GM23338 (cell line): ENCODE data around the gene MED12L. TPM values are rescaled to one million over a fixed set of nuclear protein-coding genes. Genes with fewer than 3 reads are reported as not detected.

ENCODE experiments used
- ATAC-seq: fragments of 200-7000 bp; cut with Tn5 transposase; 3 replicates; pipeline ENCODE4 v1.9.1; 2020
- DNase-seq: peaks from one replicate; pipeline ENCODE4 v3.0.0-alpha.2; 2015; ENCODE audit warnings: low spot score
- H2AFZ ChIP-seq: fragments of 200-600 bp; sonication (generic); 2 replicates; pipeline ENCODE4 v1.8.0; 2016; ENCODE audit warnings: antibody characterized with exemption, mild to moderate bottlenecking, moderate library complexity
- H3F3A ChIP-seq: fragments of 200-600 bp; sonication (generic); replicated peaks from 2 replicates; pipeline ENCODE4 v1.8.0; 2017; ENCODE audit warnings: antibody characterized with exemption, mixed run types, low read depth
- H3K27ac ChIP-seq: fragments of 200-600 bp; sonication (generic); 2 replicates; pipeline ENCODE4 v1.6.1; 2016; ENCODE audit warnings: low read depth
- H3K27me3 ChIP-seq: fragments of 200-600 bp; sonication (generic); 2 replicates; pipeline ENCODE4 v1.8.0; 2016; ENCODE audit warnings: mild to moderate bottlenecking, mixed run types, moderate library complexity; ENCODE audit not compliant: insufficient read depth
- H3K36me3 ChIP-seq: fragments of 200-600 bp; sonication (generic); 2 replicates; pipeline ENCODE4 v1.8.0; 2016; ENCODE audit warnings: mild to moderate bottlenecking; ENCODE audit not compliant: insufficient read depth
- H3K4me1 ChIP-seq: fragments of 200-600 bp; sonication (generic); 2 replicates; pipeline ENCODE4 v1.8.0; 2016; ENCODE audit warnings: mild to moderate bottlenecking, moderate library complexity; ENCODE audit not compliant: insufficient read depth
- H3K4me2 ChIP-seq: fragments of 200-600 bp; sonication (generic); 2 replicates; pipeline ENCODE4 v1.7.1; 2017; ENCODE audit warnings: mixed run types
- H3K4me3 ChIP-seq: fragments of 200-600 bp; sonication (generic); 2 replicates; pipeline ENCODE4 v1.6.1; 2016; ENCODE audit warnings: mixed run types
- H3K79me2 ChIP-seq: fragments of 200-600 bp; sonication (generic); replicated peaks from 2 replicates; pipeline ENCODE4 v1.8.0; 2017; ENCODE audit warnings: mild to moderate bottlenecking; ENCODE audit not compliant: insufficient read depth
- H3K9me2 ChIP-seq: fragments of 200-600 bp; sonication (generic); 2 replicates; pipeline ENCODE4 v1.8.0; 2017; ENCODE audit not compliant: insufficient read depth
- H4K20me1 ChIP-seq: fragments of 200-600 bp; sonication (generic); replicated peaks from 2 replicates; pipeline ENCODE4 v1.8.0; 2017; ENCODE audit warnings: mild to moderate bottlenecking; ENCODE audit not compliant: insufficient read depth
- H3K27ac Mint-ChIP-seq: 2 replicates; pipeline ENCODE4 v1.8.0; 2020; ENCODE audit warnings: inconsistent platforms, mild to moderate bottlenecking, moderate library complexity, mixed read lengths
- H3K27me3 Mint-ChIP-seq: 3 replicates; pipeline ENCODE4 v1.8.0; 2022; ENCODE audit warnings: low read depth, mild to moderate bottlenecking, moderate library complexity, mixed read lengths, inconsistent platforms; ENCODE audit not compliant: insufficient read depth, poor library complexity
- H3K36me3 Mint-ChIP-seq: 3 replicates; pipeline ENCODE4 v1.8.0; 2021; ENCODE audit warnings: low read depth, mild to moderate bottlenecking, inconsistent platforms, moderate library complexity, mixed read lengths
- H3K4me1 Mint-ChIP-seq: 3 replicates; pipeline ENCODE4 v1.8.0; 2020; ENCODE audit warnings: mild to moderate bottlenecking, inconsistent platforms, mixed read lengths
- H3K4me3 Mint-ChIP-seq: 3 replicates; pipeline ENCODE4 v1.8.0; 2021; ENCODE audit warnings: moderate library complexity, mild to moderate bottlenecking, inconsistent platforms, mixed read lengths
- H3K9me3 Mint-ChIP-seq: 3 replicates; pipeline ENCODE4 v1.8.0; 2020; ENCODE audit warnings: moderate library complexity, mild to moderate bottlenecking, inconsistent platforms, mixed read lengths
- EZH2 ChIP-seq: fragments of 200-600 bp; sonication (generic); IDR thresholded peaks from one replicate; pipeline ENCODE4 v1.8.0; 2017; ENCODE audit warnings: antibody characterized with exemption, mild to moderate bottlenecking, low read depth; ENCODE audit not compliant: unreplicated experiment
- JUNB ChIP-seq: IDR thresholded peaks from one replicate; pipeline ENCODE4 v1.6.1; 2016; ENCODE audit warnings: antibody characterized with exemption; ENCODE audit not compliant: unreplicated experiment
- NANOG ChIP-seq: IDR thresholded peaks from 2 replicates; pipeline ENCODE4 v1.6.1; 2016; ENCODE audit warnings: antibody characterized with exemption, borderline replicate concordance
- POLR2AphosphoS5 ChIP-seq: IDR thresholded peaks from 2 replicates; pipeline ENCODE4 v1.6.1; 2016; ENCODE audit warnings: antibody characterized with exemption, low read depth
- STAT1 ChIP-seq: IDR thresholded peaks from one replicate; pipeline ENCODE4 v1.6.1; 2016; ENCODE audit warnings: antibody characterized with exemption; ENCODE audit not compliant: unreplicated experiment
- ZNF114 ChIP-seq: fragments of 250-450 bp; sonication (Bioruptor Pico); IDR thresholded peaks from 2 replicates; pipeline ENCODE4 v1.5.0; 2020; ENCODE audit warnings: mild to moderate bottlenecking, moderate library complexity
- polyA plus RNA-seq: library from polyadenylated mRNA; unstranded; fragments of >200 nt; fragmentation: Nextera tagmentation; extraction: Ambion mirVana; gene quantifications from 2 replicates; pipeline ENCODE4 v1.2.1, GENCODE V29; 2016
- total RNA-seq: library from RNA; depleted of rRNA; stranded (reverse); fragments of >200 nt; shearing (Covaris generic); gene quantifications from 2 replicates; pipeline ENCODE4 v1.2.3, GENCODE V29; 2014
- TF ChIP-seq, protein P1 (sequence below): IDR thresholded peaks from 2 replicates; pipeline ENCODE4 v1.6.1; 2016; ENCODE audit warnings: antibody characterized with exemption
- TF ChIP-seq, protein P2 (sequence below), 2 experiments: fragments of 200-600 bp in 1 of 2; sonication (generic) in 1 of 2; conservative IDR thresholded peaks; 2 replicates each; pipeline versions ENCODE4 v1.5.1 to v1.6.1; 2016 to 2017; ENCODE audit warnings: antibody characterized with exemption in 2 of 2, low read depth in 2 of 2, mild to moderate bottlenecking in 2 of 2, moderate library complexity in 1 of 2
- TF ChIP-seq, protein P3 (sequence below): fragments of 250-450 bp; sonication (Bioruptor Pico); IDR thresholded peaks from 2 replicates; pipeline ENCODE4 v1.5.0; 2020; ENCODE audit warnings: mild to moderate bottlenecking, moderate library complexity

The MED12L gene
- total and polyA plus RNA-seq, 2 experiments from 2014 or later = 5.7 to 25.0 TPM

DNA sequence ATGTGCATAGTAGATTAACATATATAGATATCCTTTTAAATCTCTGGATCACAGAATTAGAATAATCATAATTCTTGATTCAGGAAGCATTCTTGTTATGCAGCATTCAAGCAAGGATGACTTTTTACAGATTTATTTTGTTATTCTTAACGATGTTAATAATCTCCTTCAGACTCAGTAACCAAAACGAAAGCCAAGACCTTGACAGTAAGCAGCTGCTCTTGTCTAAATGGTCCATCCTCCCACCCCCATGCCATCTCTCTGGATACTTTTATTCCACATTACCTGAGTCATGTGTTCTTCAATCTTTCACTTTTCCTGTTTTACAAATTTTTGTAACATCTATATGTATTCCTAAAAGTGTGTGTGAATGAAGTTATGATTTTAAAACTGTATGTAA, 150.9 kb downstream of the MED12L start:
- Histone ChIP-seq H4K20me1 (no peaks in the 10 kb centered on the region), H3F3A (no peaks in the 10 kb centered on the region), H3K27me3 (no peaks in the 10 kb centered on the region), H3K9me2 (no peaks in the 10 kb centered on the region; the same call in 1 of the 2 replicates), H2AFZ (no peak overlapping the region), H3K79me2 (no peaks in the 10 kb centered on the region; the same call in 1 of the 2 replicates), H3K36me3 (peaks cover 5% of the 10 kb centered on the region; the same call in 1 of the 2 replicates), H3K4me2 (no peak overlapping the region), H3K4me1 (peaks cover 19% of the 10 kb centered on the region), H3K4me3 (no peak overlapping the region), H3K27ac (no peak overlapping the region)
- H3K4me1 Mint-ChIP-seq = peaks cover 21% of the 10 kb centered on the region
- TF ChIP-seq ZNF114 (CRISPR knock-in tag) (no peak), POLR2AphosphoS5 (no peak), NANOG (no peak), JUNB (no peak), STAT1 (no peak), EZH2 (no peak)
- TF ChIP-seq, protein P1, sequence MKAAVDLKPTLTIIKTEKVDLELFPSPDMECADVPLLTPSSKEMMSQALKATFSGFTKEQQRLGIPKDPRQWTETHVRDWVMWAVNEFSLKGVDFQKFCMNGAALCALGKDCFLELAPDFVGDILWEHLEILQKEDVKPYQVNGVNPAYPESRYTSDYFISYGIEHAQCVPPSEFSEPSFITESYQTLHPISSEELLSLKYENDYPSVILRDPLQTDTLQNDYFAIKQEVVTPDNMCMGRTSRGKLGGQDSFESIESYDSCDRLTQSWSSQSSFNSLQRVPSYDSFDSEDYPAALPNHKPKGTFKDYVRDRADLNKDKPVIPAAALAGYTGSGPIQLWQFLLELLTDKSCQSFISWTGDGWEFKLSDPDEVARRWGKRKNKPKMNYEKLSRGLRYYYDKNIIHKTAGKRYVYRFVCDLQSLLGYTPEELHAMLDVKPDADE = no peak
- TF ChIP-seq, protein P2, sequence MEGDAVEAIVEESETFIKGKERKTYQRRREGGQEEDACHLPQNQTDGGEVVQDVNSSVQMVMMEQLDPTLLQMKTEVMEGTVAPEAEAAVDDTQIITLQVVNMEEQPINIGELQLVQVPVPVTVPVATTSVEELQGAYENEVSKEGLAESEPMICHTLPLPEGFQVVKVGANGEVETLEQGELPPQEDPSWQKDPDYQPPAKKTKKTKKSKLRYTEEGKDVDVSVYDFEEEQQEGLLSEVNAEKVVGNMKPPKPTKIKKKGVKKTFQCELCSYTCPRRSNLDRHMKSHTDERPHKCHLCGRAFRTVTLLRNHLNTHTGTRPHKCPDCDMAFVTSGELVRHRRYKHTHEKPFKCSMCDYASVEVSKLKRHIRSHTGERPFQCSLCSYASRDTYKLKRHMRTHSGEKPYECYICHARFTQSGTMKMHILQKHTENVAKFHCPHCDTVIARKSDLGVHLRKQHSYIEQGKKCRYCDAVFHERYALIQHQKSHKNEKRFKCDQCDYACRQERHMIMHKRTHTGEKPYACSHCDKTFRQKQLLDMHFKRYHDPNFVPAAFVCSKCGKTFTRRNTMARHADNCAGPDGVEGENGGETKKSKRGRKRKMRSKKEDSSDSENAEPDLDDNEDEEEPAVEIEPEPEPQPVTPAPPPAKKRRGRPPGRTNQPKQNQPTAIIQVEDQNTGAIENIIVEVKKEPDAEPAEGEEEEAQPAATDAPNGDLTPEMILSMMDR (conservative IDR thresholded peaks at IDR 0.05; ENCODE audit: low read depth in 2 of 2) = no peak
- DNase-seq (no peak), ATAC-seq (no peak)
- H3K27ac Mint-ChIP-seq = no peak overlapping the region
- no peak overlapping the region for H3K4me3 Mint-ChIP-seq
- 0 out of 3 replicates have a peak, but pooled peaks cover 2% of the 10 kb centered on the region for H3K9me3 Mint-ChIP-seq
- H3K27me3 Mint-ChIP-seq = no peaks in the 10 kb centered on the region
- peaks cover 16% of the 10 kb centered on the region for H3K36me3 Mint-ChIP-seq

DNA sequence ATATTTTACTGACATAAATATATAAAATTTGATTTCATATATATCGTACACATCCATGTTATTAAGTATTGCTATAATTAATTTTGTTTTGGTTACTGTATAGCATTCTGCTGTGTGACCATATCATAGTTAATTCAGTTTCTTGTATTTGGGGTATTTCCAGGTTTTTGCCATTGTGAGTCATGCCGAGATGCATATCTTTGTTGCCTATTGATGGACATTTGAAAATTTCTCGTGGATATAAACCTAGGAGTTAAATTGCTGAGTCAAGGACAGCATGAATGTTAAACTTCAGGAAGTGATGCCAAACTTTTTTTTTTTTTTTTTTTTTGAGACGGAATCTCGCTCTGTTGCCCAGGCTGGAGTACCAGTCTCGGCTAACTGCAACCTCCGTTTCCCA, 151.3 kb downstream of the MED12L start:
- no peaks in the 10 kb centered on the region for H3K27me3 Mint-ChIP-seq
- Histone ChIP-seq H3K4me1 (peaks cover 18% of the 10 kb centered on the region), H4K20me1 (no peaks in the 10 kb centered on the region), H2AFZ (no peak overlapping the region), H3F3A (no peaks in the 10 kb centered on the region), H3K79me2 (no peaks in the 10 kb centered on the region), H3K9me2 (no peaks in the 10 kb centered on the region; the same call in 1 of the 2 replicates), H3K27ac (no peak overlapping the region), H3K27me3 (no peaks in the 10 kb centered on the region), H3K36me3 (peaks cover 5% of the 10 kb centered on the region; the same call in 1 of the 2 replicates), H3K4me3 (no peak overlapping the region), H3K4me2 (no peak overlapping the region)
- no peak overlapping the region for H3K27ac Mint-ChIP-seq
- peaks cover 20% of the 10 kb centered on the region for H3K36me3 Mint-ChIP-seq
- peaks cover 18% of the 10 kb centered on the region for H3K4me1 Mint-ChIP-seq
- H3K4me3 Mint-ChIP-seq = no peak overlapping the region
- DNase-seq = no peak
- ATAC-seq = no peak
- peaks cover 6% of the 10 kb centered on the region; the same call in 2 of the 3 replicates for H3K9me3 Mint-ChIP-seq
- TF ChIP-seq, protein P2 (conservative IDR thresholded peaks at IDR 0.05; ENCODE audit: low read depth in 2 of 2) = no peak
- TF ChIP-seq POLR2AphosphoS5 (no peak), NANOG (no peak)
- TF ChIP-seq, protein P3, sequence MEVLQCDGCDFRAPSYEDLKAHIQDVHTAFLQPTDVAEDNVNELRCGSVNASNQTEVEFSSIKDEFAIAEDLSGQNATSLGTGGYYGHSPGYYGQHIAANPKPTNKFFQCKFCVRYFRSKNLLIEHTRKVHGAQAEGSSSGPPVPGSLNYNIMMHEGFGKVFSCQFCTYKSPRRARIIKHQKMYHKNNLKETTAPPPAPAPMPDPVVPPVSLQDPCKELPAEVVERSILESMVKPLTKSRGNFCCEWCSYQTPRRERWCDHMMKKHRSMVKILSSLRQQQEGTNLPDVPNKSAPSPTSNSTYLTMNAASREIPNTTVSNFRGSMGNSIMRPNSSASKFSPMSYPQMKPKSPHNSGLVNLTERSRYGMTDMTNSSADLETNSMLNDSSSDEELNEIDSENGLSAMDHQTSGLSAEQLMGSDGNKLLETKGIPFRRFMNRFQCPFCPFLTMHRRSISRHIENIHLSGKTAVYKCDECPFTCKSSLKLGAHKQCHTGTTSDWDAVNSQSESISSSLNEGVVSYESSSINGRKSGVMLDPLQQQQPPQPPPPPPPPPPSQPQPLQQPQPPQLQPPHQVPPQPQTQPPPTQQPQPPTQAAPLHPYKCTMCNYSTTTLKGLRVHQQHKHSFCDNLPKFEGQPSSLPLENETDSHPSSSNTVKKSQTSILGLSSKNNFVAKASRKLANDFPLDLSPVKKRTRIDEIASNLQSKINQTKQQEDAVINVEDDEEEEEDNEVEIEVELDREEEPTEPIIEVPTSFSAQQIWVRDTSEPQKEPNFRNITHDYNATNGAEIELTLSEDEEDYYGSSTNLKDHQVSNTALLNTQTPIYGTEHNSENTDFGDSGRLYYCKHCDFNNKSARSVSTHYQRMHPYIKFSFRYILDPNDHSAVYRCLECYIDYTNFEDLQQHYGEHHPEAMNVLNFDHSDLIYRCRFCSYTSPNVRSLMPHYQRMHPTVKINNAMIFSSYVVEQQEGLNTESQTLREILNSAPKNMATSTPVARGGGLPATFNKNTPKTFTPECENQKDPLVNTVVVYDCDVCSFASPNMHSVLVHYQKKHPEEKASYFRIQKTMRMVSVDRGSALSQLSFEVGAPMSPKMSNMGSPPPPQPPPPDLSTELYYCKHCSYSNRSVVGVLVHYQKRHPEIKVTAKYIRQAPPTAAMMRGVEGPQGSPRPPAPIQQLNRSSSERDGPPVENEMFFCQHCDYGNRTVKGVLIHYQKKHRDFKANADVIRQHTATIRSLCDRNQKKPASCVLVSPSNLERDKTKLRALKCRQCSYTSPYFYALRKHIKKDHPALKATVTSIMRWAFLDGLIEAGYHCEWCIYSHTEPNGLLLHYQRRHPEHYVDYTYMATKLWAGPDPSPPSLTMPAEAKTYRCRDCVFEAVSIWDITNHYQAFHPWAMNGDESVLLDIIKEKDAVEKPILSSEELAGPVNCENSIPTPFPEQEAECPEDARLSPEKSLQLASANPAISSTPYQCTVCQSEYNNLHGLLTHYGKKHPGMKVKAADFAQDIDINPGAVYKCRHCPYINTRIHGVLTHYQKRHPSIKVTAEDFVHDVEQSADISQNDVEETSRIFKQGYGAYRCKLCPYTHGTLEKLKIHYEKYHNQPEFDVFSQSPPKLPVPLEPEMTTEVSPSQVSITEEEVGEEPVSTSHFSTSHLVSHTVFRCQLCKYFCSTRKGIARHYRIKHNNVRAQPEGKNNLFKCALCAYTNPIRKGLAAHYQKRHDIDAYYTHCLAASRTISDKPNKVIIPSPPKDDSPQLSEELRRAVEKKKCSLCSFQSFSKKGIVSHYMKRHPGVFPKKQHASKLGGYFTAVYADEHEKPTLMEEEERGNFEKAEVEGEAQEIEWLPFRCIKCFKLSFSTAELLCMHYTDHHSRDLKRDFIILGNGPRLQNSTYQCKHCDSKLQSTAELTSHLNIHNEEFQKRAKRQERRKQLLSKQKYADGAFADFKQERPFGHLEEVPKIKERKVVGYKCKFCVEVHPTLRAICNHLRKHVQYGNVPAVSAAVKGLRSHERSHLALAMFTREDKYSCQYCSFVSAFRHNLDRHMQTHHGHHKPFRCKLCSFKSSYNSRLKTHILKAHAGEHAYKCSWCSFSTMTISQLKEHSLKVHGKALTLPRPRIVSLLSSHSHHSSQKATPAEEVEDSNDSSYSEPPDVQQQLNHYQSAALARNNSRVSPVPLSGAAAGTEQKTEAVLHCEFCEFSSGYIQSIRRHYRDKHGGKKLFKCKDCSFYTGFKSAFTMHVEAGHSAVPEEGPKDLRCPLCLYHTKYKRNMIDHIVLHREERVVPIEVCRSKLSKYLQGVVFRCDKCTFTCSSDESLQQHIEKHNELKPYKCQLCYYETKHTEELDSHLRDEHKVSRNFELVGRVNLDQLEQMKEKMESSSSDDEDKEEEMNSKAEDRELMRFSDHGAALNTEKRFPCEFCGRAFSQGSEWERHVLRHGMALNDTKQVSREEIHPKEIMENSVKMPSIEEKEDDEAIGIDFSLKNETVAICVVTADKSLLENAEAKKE (CRISPR knock-in tag) = no peak
